EL (cell line): ENCODE measurements around the gene SETBP1.
"Not testable (repeated sequence)": the region's sequence is repeated elsewhere in the genome, so short reads cannot be mapped to it uniquely, and the experiment has no call there.

Source experiments
- DNase-seq: peaks from one replicate; pipeline ENCODE4 v3.0.0-alpha.2; 2016

Gene SETBP1

GRCh38 chr18:44795241-44795640 is 114.6 kb downstream of the SETBP1 start:
- no peak for DNase-seq

GRCh38 chr18:44796429-44797428 is 116.0 kb downstream of the SETBP1 start:
- no peak for DNase-seq

GRCh38 chr18:44798433-44799048 is 117.9 kb downstream of the SETBP1 start:
- DNase-seq, result no peak

- no peak for DNase-seq
Measured at GRCh38 chr18:44799382-44799906, 118.8 kb downstream of the SETBP1 start.

GRCh38 chr18:44799907-44800421 is 119.3 kb downstream of the SETBP1 start:
- DNase-seq, result no peak

- DNase-seq, result not testable (repeated sequence)
Measured at GRCh38 chr18:44800766-44801165, 120.1 kb downstream of the SETBP1 start.

GRCh38 chr18:44801781-44802180 is 121.1 kb downstream of the SETBP1 start:
- no peak for DNase-seq

GRCh38 chr18:44802508-44802907 is 121.8 kb downstream of the SETBP1 start:
- DNase-seq, result peak; percentile 14

- DNase-seq, result no peak
Measured at GRCh38 chr18:44803019-44803650, 122.4 kb downstream of the SETBP1 start.

- no peak for DNase-seq
Measured at GRCh38 chr18:44804033-44804432, 123.3 kb downstream of the SETBP1 start.

GRCh38 chr18:44805176-44805575 is 124.5 kb downstream of the SETBP1 start:
- no peak for DNase-seq

- no peak for DNase-seq
Measured at GRCh38 chr18:44805643-44806042, 125.0 kb downstream of the SETBP1 start.

- no peak for DNase-seq
Measured at GRCh38 chr18:44807766-44808165, 127.1 kb downstream of the SETBP1 start.

- DNase-seq, result no peak
Measured at GRCh38 chr18:44811572-44812125, 131.0 kb downstream of the SETBP1 start.

- DNase-seq, result no peak
Measured at GRCh38 chr18:44812426-44812825, 131.7 kb downstream of the SETBP1 start.

GRCh38 chr18:44813586-44813985 is 132.9 kb downstream of the SETBP1 start:
- no peak for DNase-seq

- DNase-seq, result no peak
Measured at GRCh38 chr18:44815108-44815507, 134.4 kb downstream of the SETBP1 start.

GRCh38 chr18:44816050-44816449 is 135.4 kb downstream of the SETBP1 start:
- no peak for DNase-seq

- DNase-seq, result no peak
Measured at GRCh38 chr18:44816477-44816876, 135.8 kb downstream of the SETBP1 start.

GRCh38 chr18:44817831-44818473 is 137.3 kb downstream of the SETBP1 start:
- no peak for DNase-seq

- DNase-seq, result no peak
Measured at GRCh38 chr18:44818668-44819403, 138.1 kb downstream of the SETBP1 start.
